Measurements from ENCODE around the gene ONECUT3. TPM values are rescaled to one million over a fixed set of nuclear protein-coding genes. Genes with fewer than 3 reads are reported as not detected.
A peak's percentile ranks its signal among the peaks of the same experiment; 100 is the strongest.
"Not testable (repeated sequence)": the region's sequence is repeated elsewhere in the genome, so short reads cannot be mapped to it uniquely, and the experiment has no call there.

The ONECUT3 gene
- total RNA-seq, 1 donor from 2014 or later: not detected

DNA sequence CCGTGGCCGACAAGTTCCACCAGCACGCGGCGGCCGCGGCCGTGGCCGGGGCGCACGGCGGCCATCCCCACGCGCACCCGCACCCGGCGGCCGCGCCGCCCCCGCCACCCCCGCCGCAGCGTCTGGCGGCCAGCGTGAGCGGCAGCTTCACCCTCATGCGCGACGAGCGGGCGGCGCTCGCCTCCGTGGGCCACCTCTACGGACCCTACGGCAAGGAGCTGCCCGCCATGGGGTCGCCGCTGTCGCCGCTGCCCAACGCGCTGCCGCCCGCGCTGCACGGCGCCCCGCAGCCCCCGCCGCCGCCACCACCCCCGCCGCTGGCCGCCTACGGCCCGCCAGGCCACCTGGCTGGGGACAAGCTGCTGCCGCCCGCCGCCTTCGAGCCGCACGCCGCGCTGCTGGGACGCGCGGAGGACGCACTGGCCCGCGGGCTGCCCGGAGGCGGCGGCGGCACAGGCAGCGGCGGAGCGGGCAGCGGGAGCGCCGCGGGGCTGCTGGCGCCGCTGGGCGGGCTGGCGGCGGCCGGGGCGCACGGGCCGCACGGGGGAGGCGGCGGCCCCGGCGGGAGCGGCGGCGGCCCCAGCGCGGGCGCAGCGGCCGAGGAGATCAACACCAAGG is 821 bp downstream of the ONECUT3 start:
- ATAC-seq: no peak
- DNase-seq (ENCODE audit: low spot score): no peak
- intact Hi-C loops (cut with DNase I): no loop called here

- intact Hi-C loops (cut with DNase I): no loop called here
- ATAC-seq (no peak), DNase-seq (ENCODE audit: low spot score) (no peak)
Observed at GRCh38 chr19:1754636-1755466, 1.5 kb downstream of the ONECUT3 start.

GRCh38 chr19:1755467-1756171 is 2.3 kb downstream of the ONECUT3 start:
- intact Hi-C loops (cut with DNase I): no loop called here
- DNase-seq (ENCODE audit: low spot score): no peak
- ATAC-seq: no peak

DNA sequence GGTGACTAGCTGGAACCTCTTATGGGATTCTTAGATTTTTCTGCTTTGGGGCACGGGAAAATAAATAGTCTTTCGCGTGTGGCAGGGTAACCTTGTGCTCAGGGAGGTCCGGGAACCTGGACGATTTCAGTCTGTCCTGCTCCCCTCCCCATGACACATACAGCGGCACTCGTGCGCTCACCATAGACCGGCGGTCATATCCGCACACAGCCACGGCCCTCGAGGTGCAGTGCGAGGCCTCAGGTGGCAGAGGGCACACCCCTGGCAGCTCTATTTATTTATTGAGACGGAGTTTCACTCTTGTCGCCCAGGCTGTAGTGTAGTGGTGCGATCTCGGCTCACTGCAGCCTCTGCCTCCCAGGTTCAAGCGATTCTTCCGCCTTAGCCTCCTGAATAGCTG is 3.0 kb downstream of the ONECUT3 start:
- no peak for ATAC-seq
- intact Hi-C loops (cut with DNase I): no loop called here

GRCh38 chr19:1756705-1757465 is 3.6 kb downstream of the ONECUT3 start:
- DNase-seq (ENCODE audit: low spot score): no peak
- ATAC-seq: no peak
- intact Hi-C loops (cut with DNase I): loop anchor here (1.0 kb wide), 1 partner anchor 468 kb away; no protein-coding TSS in a partner anchor

More for the DNA sequence above, 3.0 kb downstream of the ONECUT3 start:
- no peak for DNase-seq (ENCODE audit: low spot score)

DNA sequence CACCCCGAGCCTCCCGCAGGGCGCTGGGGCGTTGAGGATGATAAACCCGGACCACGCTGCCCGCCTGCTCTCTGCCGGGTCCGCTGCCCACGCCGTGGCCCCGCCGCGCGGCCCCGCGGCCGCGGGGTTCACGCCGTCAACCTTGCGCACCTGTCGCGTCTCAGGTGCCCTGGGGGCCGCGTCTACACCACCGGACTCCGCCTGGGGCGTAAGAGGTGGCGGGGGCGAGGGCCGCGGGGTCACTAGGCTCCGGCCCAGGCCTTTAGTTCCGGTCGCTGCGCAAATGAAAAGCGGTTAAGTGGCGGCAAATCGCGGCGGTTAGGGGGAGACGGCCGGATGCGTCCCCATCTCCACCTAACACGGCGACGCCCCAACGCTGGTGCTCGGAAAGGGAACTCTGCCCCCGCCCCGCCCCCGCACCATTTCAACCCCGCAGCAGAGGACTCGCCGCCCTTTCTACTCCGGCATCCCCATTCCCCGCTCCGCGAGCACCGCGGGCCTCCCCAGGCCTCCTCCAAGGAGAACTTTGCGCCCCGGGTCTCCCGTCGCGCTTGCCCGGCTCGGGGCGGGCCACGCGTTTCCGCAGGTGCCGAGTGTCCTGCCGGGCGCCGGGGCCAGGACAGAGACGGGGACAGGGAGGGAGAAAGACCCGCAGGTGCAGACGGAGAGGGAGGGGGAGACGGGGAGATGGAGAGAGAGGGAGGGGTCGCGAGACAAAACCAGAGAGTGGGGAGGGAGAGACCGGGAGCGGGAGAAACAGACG is 4.3 kb downstream of the ONECUT3 start:
- DNase-seq (ENCODE audit: low spot score): no peak
- intact Hi-C loops (cut with DNase I): loop anchor here (1.0 kb wide), 1 partner anchor 468 kb away; no protein-coding TSS in a partner anchor
- ATAC-seq: no peak

DNA sequence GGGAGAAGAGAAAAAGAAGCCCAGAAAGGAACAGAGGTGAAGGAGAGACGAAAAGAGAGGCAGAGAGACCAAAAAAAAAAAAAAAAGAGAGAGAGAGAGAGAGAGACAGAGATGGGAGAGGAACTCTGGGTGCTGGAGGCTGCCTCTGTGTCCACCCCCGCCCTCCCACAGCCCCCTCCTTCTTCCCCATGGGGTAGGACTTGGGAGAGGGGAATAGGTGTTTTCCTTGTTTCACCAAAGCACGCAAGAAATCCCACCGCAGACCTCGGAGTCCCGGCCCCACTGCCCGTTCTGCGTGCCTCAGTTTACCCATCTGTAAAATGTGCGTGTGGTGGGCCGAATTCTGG is 4.9 kb downstream of the ONECUT3 start:
- intact Hi-C loops (cut with DNase I): no loop called here
- no peak for DNase-seq (ENCODE audit: low spot score)
- ATAC-seq: no peak

- no peak for DNase-seq (ENCODE audit: low spot score)
- intact Hi-C loops (cut with DNase I): no loop called here
- no peak for ATAC-seq
Observed at GRCh38 chr19:1758959-1759903, 5.9 kb downstream of the ONECUT3 start.

GRCh38 chr19:1760020-1760419 is 6.7 kb downstream of the ONECUT3 start:
- ATAC-seq (peak; percentile 20), DNase-seq (ENCODE audit: low spot score) (no peak)
- intact Hi-C loops (cut with DNase I): no loop called here

- ATAC-seq; intact Hi-C loops (cut with DNase I); DNase-seq (ENCODE audit: low spot score): not testable (repeated sequence)
Observed at GRCh38 chr19:1760786-1761527, 7.7 kb downstream of the ONECUT3 start.

- intact Hi-C loops (cut with DNase I): no loop called here
- DNase-seq (ENCODE audit: low spot score) (no peak), ATAC-seq (no peak)
Observed at GRCh38 chr19:1761528-1762242, 8.4 kb downstream of the ONECUT3 start.

GRCh38 chr19:1762243-1763117 is 9.2 kb downstream of the ONECUT3 start:
- ATAC-seq (no peak), DNase-seq (ENCODE audit: low spot score) (no peak)
- intact Hi-C loops (cut with DNase I): no loop called here

GRCh38 chr19:1763648-1764639 is 10.6 kb downstream of the ONECUT3 start:
- intact Hi-C loops (cut with DNase I): no loop called here
- DNase-seq (ENCODE audit: low spot score) (no peak), ATAC-seq (no peak)

DNA sequence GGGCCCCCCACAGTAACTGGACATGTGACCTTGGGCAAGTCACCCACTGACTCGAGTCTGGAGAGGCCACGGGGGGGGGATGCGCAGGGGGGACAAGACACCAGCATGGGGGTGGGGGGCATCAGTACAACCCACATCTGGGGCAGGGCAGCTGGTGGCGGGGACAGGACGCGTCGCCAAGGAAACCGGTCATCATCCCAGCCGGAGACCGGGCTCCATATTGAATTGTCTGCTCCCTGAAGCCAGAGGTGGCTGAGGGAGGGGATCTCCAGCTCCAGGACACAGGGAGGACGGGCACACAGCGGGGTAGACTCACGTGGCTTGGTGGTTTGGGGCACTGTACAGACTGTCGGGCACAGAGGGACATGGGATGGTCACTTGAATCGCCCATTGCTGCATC is 11.4 kb downstream of the ONECUT3 start:
- ATAC-seq (no peak), DNase-seq (ENCODE audit: low spot score) (no peak)
- intact Hi-C loops (cut with DNase I): loop anchor here (5.0 kb wide), 1 partner anchor 217 kb away; no protein-coding TSS in a partner anchor

Data from sciatic nerve (tissue), 2 donors.